PFSK-1 (cell line): ENCODE measurements around the gene PDCD6IP.

Experiments used
- FOXP2 ChIP-seq: optimal IDR thresholded peaks from 2 replicates; pipeline ENCODE3; 2011; ENCODE audit warnings: borderline replicate concordance, control low read depth, inconsistent platforms; ENCODE audit not compliant: insufficient read depth; ENCODE audit errors: extremely low read length, extremely low read depth
- POLR2AphosphoS5 ChIP-seq: IDR thresholded peaks from 2 replicates; pipeline ENCODE4 v1.6.1; 2012; ENCODE audit warnings: low read depth, mild to moderate bottlenecking, control low read depth, low read length, moderate library complexity
- REST ChIP-seq, 2 experiments: IDR thresholded peaks; 2 replicates each; pipeline versions ENCODE4 v1.6.1 to v1.8.0; 2011 to 2012; ENCODE audit warnings: low read depth in 2 of 2, low read length in 2 of 2, control low read depth in 1 of 2, inconsistent platforms in 1 of 2, mild to moderate bottlenecking in 1 of 2, moderate library complexity in 1 of 2; ENCODE audit not compliant: insufficient read depth in 1 of 2
- SIN3A ChIP-seq: IDR thresholded peaks from 2 replicates; pipeline ENCODE4 v1.6.1; 2012; ENCODE audit warnings: mild to moderate bottlenecking, low read length, moderate library complexity, borderline replicate concordance; ENCODE audit not compliant: insufficient read depth
- TAF1 ChIP-seq: IDR thresholded peaks from 2 replicates; pipeline ENCODE4 v1.6.1; 2012; ENCODE audit warnings: low read length, control low read depth, borderline replicate concordance; ENCODE audit not compliant: insufficient read depth

PDCD6IP gene

GRCh38 chr3:33918126-33918756 lies 119.8 kb downstream of the PDCD6IP start:
- TF ChIP-seq SIN3A, result no peak
- TF ChIP-seq REST (IDR thresholded peaks at IDR 0.05; ENCODE audit: insufficient read depth in 1 of 2, low read depth in 2 of 2, low read length in 2 of 2), result no peak
- TF ChIP-seq POLR2AphosphoS5, result no peak
- no peak for TF ChIP-seq FOXP2
- no peak for TF ChIP-seq TAF1
